GM10248 (cell line): ENCODE measurements around the gene SPATA12.
"Not testable (repeated sequence)": the region's sequence is repeated elsewhere in the genome, so short reads cannot be mapped to it uniquely, and the experiment has no call there.

ENCODE experiments used
- CTCF ChIA-PET: fragments of 300-600 bp; sonication (Branson Sonifier 250); formaldehyde crosslinking; extraction: SDS; loops from one replicate; lab custom pipeline; 2021; ENCODE audit warnings: antibody characterized with exemption; lab: Yijun Ruan, JAX
- POLR2A ChIA-PET: fragments of 350-650 bp; sonication (Branson Sonifier 250); formaldehyde crosslinking; extraction: SDS; loops from one replicate; lab custom pipeline; 2020; ENCODE audit warnings: antibody characterized with exemption; lab: Yijun Ruan, JAX
- DNase-seq: peaks from one replicate; pipeline ENCODE4 v3.0.0; 2012; ENCODE audit errors: extremely low spot score
- TF ChIP-seq, protein P1 (sequence below): IDR thresholded peaks from 2 replicates; pipeline ENCODE4 v1.5.1; 2012; ENCODE audit warnings: mild to moderate bottlenecking, low read depth; ENCODE audit errors: extremely low read depth, missing control alignments, control extremely low read depth

The SPATA12 gene

DNA sequence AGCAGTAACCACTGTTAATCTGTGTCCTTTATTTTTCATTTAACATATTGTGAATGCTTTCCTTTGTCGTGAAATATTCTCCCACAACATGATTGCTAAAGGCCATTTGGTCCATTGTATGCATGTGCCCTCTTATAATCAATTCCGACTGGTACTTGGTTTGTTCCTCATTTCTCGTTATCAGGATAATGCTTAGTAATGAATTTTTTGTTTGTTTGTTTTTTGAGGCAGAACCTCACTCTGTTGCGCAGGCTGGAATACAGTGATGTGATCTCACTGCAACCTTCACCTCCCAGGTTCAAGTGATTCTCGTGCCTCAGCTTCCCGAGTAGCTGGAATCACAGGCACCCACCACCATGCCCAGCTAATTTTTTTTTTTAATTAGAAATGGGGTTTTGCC, 22.0 kb downstream of the SPATA12 start:
- ChIA-PET CTCF (interaction anchor here (1.3 to 1.6 kb wide), 2 partner anchors 18 to 53 kb away, joined by 3 to 4 read pairs; no protein-coding TSS in a partner anchor), POLR2A (interaction anchor here (0.6 kb wide), 1 partner anchor 53 kb away, joined by 3 read pairs; no protein-coding TSS in a partner anchor)
- TF ChIP-seq, protein P1, sequence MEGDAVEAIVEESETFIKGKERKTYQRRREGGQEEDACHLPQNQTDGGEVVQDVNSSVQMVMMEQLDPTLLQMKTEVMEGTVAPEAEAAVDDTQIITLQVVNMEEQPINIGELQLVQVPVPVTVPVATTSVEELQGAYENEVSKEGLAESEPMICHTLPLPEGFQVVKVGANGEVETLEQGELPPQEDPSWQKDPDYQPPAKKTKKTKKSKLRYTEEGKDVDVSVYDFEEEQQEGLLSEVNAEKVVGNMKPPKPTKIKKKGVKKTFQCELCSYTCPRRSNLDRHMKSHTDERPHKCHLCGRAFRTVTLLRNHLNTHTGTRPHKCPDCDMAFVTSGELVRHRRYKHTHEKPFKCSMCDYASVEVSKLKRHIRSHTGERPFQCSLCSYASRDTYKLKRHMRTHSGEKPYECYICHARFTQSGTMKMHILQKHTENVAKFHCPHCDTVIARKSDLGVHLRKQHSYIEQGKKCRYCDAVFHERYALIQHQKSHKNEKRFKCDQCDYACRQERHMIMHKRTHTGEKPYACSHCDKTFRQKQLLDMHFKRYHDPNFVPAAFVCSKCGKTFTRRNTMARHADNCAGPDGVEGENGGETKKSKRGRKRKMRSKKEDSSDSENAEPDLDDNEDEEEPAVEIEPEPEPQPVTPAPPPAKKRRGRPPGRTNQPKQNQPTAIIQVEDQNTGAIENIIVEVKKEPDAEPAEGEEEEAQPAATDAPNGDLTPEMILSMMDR: no peak
- no peak for DNase-seq

DNA sequence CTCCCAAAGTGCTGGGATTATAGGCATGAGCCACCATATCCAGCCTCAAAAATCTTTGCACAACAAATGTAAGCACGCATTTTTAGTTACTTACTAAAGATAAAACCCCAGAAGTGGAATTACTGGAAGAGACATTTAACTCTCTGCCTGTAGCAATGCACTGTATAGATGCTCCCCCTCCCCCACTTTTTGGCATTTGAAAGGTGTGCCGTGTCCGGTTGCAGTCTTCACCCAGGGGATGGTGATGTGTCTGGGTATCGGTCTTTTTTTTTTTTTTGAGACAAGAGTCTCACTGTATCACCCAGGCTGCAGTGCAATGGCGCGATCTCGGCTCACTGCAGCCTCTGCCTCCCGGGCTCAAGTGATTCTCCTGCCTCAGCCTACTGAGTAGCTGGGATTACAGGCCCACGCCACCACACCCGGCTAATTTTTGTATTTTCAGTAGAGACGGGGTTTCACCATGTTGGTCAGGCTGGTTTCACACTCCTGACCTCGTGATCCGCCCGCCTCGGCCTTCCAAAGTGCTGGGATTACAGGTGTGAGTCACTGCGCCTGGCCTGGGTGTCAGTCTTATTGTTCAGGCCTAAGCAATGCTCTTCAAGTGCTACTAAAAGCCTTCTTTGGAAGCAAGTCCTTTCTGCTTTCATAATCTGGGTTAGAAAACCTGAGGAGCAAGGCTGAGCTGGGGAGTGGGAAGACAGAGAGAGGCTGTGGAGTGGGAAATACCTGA, 23.0 kb downstream of the SPATA12 start:
- CTCF ChIA-PET: interaction anchor here (0.6 to 1.6 kb wide), 3 partner anchors 17 to 125 kb away, joined by 3 to 4 read pairs (median 4); no protein-coding TSS in a partner anchor
- DNase-seq, POLR2A ChIA-PET: not testable (repeated sequence)

DNA sequence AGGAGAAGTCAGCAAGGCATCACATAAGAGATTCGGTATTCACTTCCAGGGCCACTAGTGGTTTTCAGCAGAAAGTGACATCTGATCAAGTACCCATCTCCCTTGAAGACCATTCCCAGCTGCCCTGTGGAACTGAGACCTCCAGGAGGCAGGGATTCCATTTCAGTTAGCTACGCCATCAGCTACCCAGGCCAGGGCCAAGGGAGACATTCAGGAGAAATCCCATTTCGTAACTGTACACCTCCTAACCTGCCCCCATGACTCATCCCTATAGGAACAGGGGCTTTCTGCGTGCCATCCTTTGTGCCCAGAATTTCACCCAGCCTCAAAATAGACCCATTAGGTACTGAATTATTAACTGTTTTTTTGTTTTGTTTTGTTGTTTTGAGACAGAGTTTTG, 24.7 kb downstream of the SPATA12 start:
- POLR2A ChIA-PET: no interaction called here
- TF ChIP-seq, protein P1: no peak
- CTCF ChIA-PET: interaction anchor here (1.5 kb wide), 1 partner anchor 15 kb away, joined by 3 read pairs; no protein-coding TSS in a partner anchor
- DNase-seq: no peak

DNA sequence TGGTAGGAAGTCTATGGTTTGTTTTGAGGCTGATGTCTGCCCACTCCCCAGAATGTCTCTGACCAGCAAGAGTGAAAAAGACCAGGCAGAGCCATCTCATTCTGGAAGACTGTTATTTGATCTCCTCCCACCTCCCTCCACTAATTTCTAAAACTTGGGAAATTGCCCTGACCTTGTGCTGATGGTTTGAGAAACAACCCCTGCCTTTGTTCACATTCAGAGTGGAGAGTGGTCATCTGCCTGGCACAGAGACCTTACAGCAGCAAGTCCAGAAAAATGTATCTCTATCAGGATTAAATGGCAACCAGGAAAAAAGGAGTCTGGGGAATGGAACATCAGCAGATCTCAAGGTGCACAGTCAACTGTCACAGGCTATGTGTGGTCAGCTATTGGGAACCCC, 25.7 kb downstream of the SPATA12 start:
- DNase-seq: no peak
- TF ChIP-seq, protein P1: no peak
- CTCF ChIA-PET: interaction anchor here (1.1 to 2.0 kb wide), 2 partner anchors 10 to 14 kb away, joined by 3 to 15 read pairs; no protein-coding TSS in a partner anchor
- POLR2A ChIA-PET: no interaction called here

DNA sequence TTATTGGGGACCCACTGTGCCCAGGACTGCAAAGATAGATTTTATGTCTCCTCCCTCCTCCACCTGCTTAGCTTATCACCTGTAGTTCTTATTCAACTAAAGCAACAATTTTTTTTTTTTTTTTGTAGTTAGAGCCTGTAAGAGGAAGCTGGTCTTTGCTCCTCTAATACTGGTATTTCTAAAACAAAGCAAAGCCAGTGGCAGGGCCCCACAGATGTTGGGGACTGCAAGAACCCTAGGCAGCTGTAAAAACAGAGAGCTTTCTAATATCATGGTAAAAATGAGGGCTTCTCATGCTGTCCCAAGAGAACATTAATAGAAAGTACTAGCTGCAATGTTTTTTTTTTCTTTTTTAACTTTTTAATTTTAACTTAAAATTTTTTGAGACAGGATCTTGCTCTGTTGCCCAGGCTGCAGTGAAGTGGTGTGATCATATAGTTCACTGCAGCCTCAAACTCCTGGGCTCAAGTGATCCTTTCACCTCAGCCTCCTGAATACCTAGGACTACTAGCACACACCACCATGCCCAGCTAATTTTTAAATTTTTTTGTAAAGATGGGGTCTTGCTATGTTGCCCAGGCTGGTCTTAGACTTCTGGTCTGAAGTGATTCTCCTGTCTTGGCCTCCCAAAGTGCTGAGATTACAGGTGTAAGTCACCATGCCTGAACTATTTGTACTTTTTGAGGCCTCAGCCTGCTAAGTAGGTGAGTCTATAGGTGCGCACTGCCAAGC, 27.1 kb downstream of the SPATA12 start:
- CTCF ChIA-PET: interaction anchor here (0.8 to 2.0 kb wide), 7 partner anchors 9 to 16 kb away, joined by 3 to 15 read pairs (median 3); no protein-coding TSS in a partner anchor
- TF ChIP-seq, protein P1: no peak
- POLR2A ChIA-PET: no interaction called here
- no peak for DNase-seq

DNA sequence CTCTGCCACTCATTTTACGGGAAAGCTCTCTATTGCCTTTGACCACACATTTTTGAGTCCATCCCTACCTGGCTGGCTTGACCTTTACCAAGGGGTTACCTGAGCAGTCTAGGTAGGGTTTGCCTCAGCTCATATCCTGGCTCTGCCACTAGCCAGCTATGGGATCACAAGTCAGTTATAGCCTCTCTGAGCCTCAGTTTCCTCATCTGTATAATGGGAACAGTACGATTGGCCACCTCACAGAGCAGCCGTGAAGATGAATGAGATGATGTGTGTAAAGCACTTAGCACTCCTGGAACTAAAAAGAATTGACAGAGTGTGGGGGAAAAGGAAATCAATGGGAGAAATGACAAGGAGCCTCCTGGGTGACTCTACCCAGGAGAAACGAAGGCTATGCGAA, 28.0 kb downstream of the SPATA12 start:
- ChIA-PET CTCF (interaction anchor here (1.0 to 2.4 kb wide), 4 partner anchors 9 to 14 kb away, joined by 3 to 13 read pairs (median 4); no protein-coding TSS in a partner anchor), POLR2A (no interaction called here)
- no peak for DNase-seq
- TF ChIP-seq, protein P1: no peak
